ENCODE measurements around the gene BEND5. TPM values are rescaled to one million over a fixed set of nuclear protein-coding genes. Genes with fewer than 3 reads are reported as not detected.

The BEND5 gene
- polyA plus RNA-seq, 1 experiment = not detected

DNA sequence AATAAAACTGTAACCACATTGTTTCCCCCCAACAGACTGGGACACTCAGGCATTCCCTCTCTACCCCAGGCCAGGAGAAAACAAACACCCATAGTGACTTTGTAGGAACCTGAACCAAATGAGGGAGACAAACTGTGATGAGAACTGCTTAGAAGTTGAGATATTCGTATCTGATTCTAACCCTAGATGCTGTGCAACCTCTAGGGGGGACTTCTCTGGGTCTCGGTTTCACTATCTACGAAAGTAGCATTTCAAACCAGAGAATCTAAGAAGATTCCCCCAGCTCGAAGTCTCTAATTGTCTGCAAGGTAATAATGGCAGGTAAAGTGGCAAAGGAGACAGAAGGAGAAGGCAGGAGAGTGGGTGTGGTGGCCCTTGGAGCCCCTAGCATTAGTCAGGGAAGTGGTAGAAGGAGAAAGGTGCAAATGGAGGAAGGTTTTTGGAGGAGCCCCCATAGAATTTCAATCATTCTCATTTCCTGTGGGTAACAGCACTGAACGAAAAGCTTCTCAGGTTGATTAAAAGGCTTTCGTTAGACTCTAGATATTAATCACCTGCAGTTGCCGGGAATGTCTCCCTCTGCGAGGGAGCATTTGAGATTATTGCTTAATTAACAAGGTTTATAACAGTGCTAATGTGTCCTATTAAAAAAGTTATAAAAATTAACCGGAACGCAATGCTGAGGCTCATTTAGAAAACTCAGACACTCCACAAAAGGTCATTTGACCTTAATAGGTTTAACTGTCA lies 46.4 kb downstream of the BEND5 start:
- Histone ChIP-seq H3K4me3 (ENCODE audit: low read depth, low read length) (no peak overlapping the region), H3K27me3 (ENCODE audit: control insufficient read depth, insufficient read depth, low read length) (no peaks in the 10 kb centered on the region), H3K36me3 (ENCODE audit: control insufficient read depth, insufficient read depth, low read length) (no peaks in the 10 kb centered on the region)
- POLR2A ChIA-PET = no interaction called here
- CTCF ChIA-PET = no interaction called here
- DNase-seq (ENCODE audit: low read depth) = no peak
- TF ChIP-seq, protein P1, sequence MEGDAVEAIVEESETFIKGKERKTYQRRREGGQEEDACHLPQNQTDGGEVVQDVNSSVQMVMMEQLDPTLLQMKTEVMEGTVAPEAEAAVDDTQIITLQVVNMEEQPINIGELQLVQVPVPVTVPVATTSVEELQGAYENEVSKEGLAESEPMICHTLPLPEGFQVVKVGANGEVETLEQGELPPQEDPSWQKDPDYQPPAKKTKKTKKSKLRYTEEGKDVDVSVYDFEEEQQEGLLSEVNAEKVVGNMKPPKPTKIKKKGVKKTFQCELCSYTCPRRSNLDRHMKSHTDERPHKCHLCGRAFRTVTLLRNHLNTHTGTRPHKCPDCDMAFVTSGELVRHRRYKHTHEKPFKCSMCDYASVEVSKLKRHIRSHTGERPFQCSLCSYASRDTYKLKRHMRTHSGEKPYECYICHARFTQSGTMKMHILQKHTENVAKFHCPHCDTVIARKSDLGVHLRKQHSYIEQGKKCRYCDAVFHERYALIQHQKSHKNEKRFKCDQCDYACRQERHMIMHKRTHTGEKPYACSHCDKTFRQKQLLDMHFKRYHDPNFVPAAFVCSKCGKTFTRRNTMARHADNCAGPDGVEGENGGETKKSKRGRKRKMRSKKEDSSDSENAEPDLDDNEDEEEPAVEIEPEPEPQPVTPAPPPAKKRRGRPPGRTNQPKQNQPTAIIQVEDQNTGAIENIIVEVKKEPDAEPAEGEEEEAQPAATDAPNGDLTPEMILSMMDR (IDR thresholded peaks at IDR 0.05; ENCODE audit: insufficient read depth, low read depth, low read length) = no peak

DNA sequence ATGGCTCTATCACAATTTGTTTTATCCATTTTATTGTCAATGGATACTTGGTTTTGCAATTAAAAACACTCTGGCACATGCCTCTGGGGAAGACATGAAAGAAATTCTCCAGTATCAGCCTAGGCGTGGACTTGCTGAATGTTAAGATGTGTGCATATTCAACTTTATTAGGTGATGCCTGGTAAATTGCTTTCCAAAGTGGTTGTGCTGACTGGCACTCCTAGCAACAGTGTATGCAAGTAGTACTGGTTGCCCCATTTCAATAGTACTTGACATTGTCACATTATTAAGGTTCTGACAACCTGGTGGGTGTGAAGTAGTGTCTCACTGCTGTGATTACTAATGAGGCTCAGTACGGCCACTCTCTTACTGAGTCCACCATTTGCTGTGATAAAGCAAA lies 48.1 kb downstream of the BEND5 start:
- ChIA-PET POLR2A (no interaction called here), CTCF (no interaction called here)
- TF ChIP-seq, protein P1 (IDR thresholded peaks at IDR 0.05; ENCODE audit: insufficient read depth, low read depth, low read length) = no peak
- DNase-seq (ENCODE audit: low read depth) = no peak
- Histone ChIP-seq H3K4me3 (ENCODE audit: low read depth, low read length) (no peak overlapping the region), H3K27me3 (ENCODE audit: control insufficient read depth, insufficient read depth, low read length) (no peaks in the 10 kb centered on the region), H3K36me3 (ENCODE audit: control insufficient read depth, insufficient read depth, low read length) (no peaks in the 10 kb centered on the region)

DNA sequence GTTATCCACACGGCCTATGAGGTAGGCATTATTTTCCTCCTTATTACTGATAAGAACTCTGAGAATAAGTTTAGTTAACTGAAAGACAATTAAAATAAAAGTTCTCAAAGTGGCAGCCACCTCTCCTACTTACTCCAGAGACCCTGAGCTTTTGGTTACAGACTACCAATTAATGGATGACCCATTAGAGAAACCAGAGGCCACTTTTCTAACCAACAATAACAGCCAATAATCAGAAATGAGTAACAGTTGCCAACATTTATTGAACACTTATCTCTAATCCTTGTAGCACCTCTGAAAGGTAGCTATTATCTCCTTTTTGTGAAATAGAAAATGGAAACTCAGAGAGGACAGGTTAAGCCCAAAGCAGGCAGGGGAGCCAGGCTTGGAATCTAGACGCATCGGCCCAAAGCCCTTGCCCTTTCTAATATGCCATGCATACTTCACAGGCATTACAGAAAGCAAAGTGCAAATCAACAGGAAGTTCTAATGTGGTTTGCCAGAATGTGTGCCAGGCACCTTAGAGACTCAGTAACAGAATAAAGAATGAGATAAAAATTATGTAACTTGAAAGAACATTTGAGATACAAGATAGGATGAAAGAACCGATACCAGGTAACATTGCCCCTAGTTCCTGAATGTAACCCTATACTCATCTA lies 50.0 kb downstream of the BEND5 start:
- Histone ChIP-seq H3K27me3 (ENCODE audit: control insufficient read depth, insufficient read depth, low read length) (no peaks in the 10 kb centered on the region), H3K4me3 (ENCODE audit: low read depth, low read length) (no peak overlapping the region), H3K36me3 (ENCODE audit: control insufficient read depth, insufficient read depth, low read length) (no peaks in the 10 kb centered on the region)
- CTCF ChIA-PET = interaction anchor here (0.8 kb wide), 1 partner anchor 17 kb away, joined by 4 read pairs; no protein-coding TSS in a partner anchor
- POLR2A ChIA-PET = no interaction called here
- TF ChIP-seq, protein P1 (IDR thresholded peaks at IDR 0.05; ENCODE audit: insufficient read depth, low read depth, low read length) = no peak
- DNase-seq (ENCODE audit: low read depth) = no peak

DNA sequence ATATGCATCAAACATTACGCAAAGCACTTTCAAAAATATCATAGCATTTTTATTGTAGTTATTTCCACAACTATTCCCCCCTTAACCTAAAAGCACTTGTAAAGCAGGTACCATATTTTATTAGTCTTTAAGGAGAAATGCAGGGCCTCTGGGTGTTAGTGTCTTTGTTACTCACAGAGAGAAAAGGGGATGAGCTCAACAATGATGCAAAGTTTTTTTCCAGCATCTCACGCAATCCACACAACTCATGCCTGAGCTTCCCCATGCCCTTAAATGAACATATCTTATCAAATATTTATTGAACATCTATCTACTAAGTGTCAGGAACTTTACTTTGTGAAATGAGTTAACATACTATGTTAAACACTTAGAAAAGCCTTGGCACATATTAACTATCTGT lies 50.6 kb downstream of the BEND5 start:
- CTCF ChIA-PET = interaction anchor here (0.8 kb wide), 1 partner anchor 18 kb away, joined by 4 read pairs; no protein-coding TSS in a partner anchor

More for the DNA sequence above, 50.6 kb downstream of the BEND5 start:
- no peaks in the 10 kb centered on the region for H3K27me3 ChIP-seq (ENCODE audit: control insufficient read depth, insufficient read depth, low read length)
- DNase-seq (ENCODE audit: low read depth) = no peak
- TF ChIP-seq, protein P1 (IDR thresholded peaks at IDR 0.05; ENCODE audit: insufficient read depth, low read depth, low read length) = no peak
- no peaks in the 10 kb centered on the region for H3K36me3 ChIP-seq (ENCODE audit: control insufficient read depth, insufficient read depth, low read length)
- POLR2A ChIA-PET = no interaction called here
- no peak overlapping the region for H3K4me3 ChIP-seq (ENCODE audit: low read depth, low read length)
